Esophagus muscularis mucosa (tissue), 4 donors: Measurements from ENCODE around the gene RGL3. TPM values are rescaled to one million over a fixed set of nuclear protein-coding genes. Genes with fewer than 3 reads are reported as not detected.
"Not testable (repeated sequence)": the region's sequence is repeated elsewhere in the genome, so short reads cannot be mapped to it uniquely, and the experiment has no call there.

ENCODE experiments used
- DNase-seq: peaks from one replicate; pipeline ENCODE4 v3.0.0-alpha.2; 2017; ENCODE audit errors: extremely low spot score
- H3K27ac ChIP-seq, 4 donors: fragments of 200-600 bp; sonication (generic); replicated peaks in 1 of 4; 1 replicate in 3 of 4; 2 replicates in 1 of 4; pipeline ENCODE4 v1.5.1; 2016 to 2019; ENCODE audit warnings: mild to moderate bottlenecking in 1 of 4
- H3K27me3 ChIP-seq, 4 donors: fragments of 200-600 bp; sonication (generic); one replicate each; pipeline versions ENCODE4 v1.5.1 to v1.6.0; 2016 to 2019
- H3K36me3 ChIP-seq, 4 donors: fragments of 200-600 bp; sonication (generic); one replicate each; pipeline ENCODE4 v1.5.1; 2016 to 2019
- H3K4me1 ChIP-seq, 4 donors: fragments of 200-600 bp; sonication (generic); one replicate each; pipeline ENCODE4 v1.5.1; 2016 to 2019
- H3K4me3 ChIP-seq, 4 donors: fragments of 200-600 bp; sonication (generic); 1 replicate in 2 of 4; 2 replicates in 2 of 4; pipeline ENCODE4 v1.5.1; 2016 to 2019; ENCODE audit warnings: mild to moderate bottlenecking in 4 of 4, moderate library complexity in 1 of 4
- H3K9me3 ChIP-seq, 4 donors: fragments of 200-600 bp; sonication (generic); 1 replicate in 3 of 4; 2 replicates in 1 of 4; pipeline ENCODE4 v1.5.1; 2016 to 2019
- EP300 ChIP-seq: sonication (generic); formaldehyde crosslinking; IDR thresholded peaks from one replicate; pipeline ENCODE4 v1.6.1; 2017; ENCODE audit warnings: antibody characterized with exemption
- POLR2A ChIP-seq: fragments of 450-650 bp; IDR thresholded peaks from one replicate; pipeline ENCODE4 v1.6.1; 2017; ENCODE audit warnings: antibody characterized with exemption, moderate library complexity, mild to moderate bottlenecking, low read depth
- POLR2AphosphoS5 ChIP-seq, 2 donors: sonication (generic); formaldehyde crosslinking; IDR thresholded peaks; one replicate each; pipeline ENCODE4 v1.6.1; 2017; ENCODE audit warnings: antibody characterized with exemption in 2 of 2
- WGBS: methylation state at CpG from one replicate; pipeline ENCODE4 v1.1.5; 2018; 5-methylcytosine and 5-hydroxymethylcytosine counted together
- intact Hi-C: fragments of 100-400 bp; cut with DNase I; formaldehyde crosslinking; loops from one replicate; pipeline ENCODE4 v1.15.1; 2023
- total RNA-seq, 4 donors: library from RNA; depleted of rRNA; stranded (reverse); fragments of >200 nt; gene quantifications; one replicate each; pipeline versions ENCODE4 v1.1.0 to v1.2.1, GENCODE V29; 2016
- TF ChIP-seq, protein P1 (sequence below), 3 experiments: fragments of 200-600 bp in 2 of 3; fragments of 450-650 bp in 1 of 3; sonication (generic) in 2 of 3; IDR thresholded peaks; one replicate each; pipeline ENCODE4 v1.5.1; 2017 to 2019; ENCODE audit warnings: antibody characterized with exemption in 3 of 3, mild to moderate bottlenecking in 2 of 3, moderate library complexity in 1 of 3

The RGL3 gene
- total RNA-seq, 4 donors from 2014 or later: 1.2 to 7.9 (median 2.0) TPM

DNA sequence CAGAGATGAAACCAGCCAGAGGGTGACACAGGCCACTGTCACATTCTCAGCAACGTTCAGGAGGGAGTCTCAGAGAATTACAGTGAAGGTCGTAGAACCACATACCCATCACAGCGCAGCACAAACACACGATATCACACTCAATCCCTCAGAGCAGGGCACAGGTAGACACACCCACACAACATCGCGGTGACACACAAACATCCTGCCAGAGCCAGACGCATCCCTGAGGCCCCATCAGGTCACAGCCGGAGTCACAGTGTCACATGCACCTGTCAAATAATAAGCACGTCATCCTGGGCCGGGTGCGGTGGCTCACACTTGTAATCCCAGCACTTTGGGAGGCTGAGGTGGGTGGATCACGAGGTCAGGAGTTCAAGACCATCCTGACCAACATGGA is 44.3 kb upstream of the RGL3 start:
- Histone ChIP-seq H3K4me3 (no peak overlapping the region), H3K4me1 (no peaks in the 10 kb centered on the region), H3K36me3 (no peaks in the 10 kb centered on the region), H3K27me3 (peaks cover 0 to 40% (median 0%) of the 10 kb centered on the region in 4 donors), H3K9me3 (no peaks in the 10 kb centered on the region), H3K27ac (no peak overlapping the region)
- no peak for TF ChIP-seq EP300
- no peak for TF ChIP-seq POLR2A
- TF ChIP-seq, protein P1, sequence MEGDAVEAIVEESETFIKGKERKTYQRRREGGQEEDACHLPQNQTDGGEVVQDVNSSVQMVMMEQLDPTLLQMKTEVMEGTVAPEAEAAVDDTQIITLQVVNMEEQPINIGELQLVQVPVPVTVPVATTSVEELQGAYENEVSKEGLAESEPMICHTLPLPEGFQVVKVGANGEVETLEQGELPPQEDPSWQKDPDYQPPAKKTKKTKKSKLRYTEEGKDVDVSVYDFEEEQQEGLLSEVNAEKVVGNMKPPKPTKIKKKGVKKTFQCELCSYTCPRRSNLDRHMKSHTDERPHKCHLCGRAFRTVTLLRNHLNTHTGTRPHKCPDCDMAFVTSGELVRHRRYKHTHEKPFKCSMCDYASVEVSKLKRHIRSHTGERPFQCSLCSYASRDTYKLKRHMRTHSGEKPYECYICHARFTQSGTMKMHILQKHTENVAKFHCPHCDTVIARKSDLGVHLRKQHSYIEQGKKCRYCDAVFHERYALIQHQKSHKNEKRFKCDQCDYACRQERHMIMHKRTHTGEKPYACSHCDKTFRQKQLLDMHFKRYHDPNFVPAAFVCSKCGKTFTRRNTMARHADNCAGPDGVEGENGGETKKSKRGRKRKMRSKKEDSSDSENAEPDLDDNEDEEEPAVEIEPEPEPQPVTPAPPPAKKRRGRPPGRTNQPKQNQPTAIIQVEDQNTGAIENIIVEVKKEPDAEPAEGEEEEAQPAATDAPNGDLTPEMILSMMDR (IDR thresholded peaks at IDR 0.05): no peak
- no peak for TF ChIP-seq POLR2AphosphoS5 (IDR thresholded peaks at IDR 0.05)
- intact Hi-C loops: no loop called here
- 83% methylated on average over 10 of the region's 12 CpGs for WGBS
- no peak for DNase-seq

DNA sequence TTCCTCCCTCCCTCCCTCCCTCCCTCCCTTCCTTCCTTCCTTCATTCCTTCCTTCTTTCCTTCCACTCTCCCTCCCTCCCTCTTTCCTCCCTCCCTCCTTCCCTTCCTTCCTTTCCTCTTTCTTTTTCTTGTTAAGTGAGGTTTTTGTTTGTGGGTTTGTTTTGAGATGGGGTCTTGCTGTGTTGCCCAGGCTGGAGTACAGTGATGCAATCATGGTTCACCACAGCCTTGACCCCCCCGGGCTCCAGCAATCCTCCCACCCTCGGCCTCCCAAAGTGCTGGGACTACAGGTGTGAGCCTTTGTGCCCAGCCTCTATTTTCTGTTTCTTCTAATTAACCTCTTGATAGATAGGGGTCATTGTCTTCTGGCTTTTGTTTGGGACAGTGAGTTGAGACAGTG is 42.3 kb upstream of the RGL3 start:
- 76% methylated on average over 2 of the region's 2 CpGs for WGBS
- intact Hi-C loops: no loop called here
- H3K36me3 ChIP-seq: no peaks in the 10 kb centered on the region
- no peak for TF ChIP-seq EP300
- TF ChIP-seq POLR2A: no peak
- TF ChIP-seq, protein P1 (IDR thresholded peaks at IDR 0.05): no peak
- TF ChIP-seq POLR2AphosphoS5 (IDR thresholded peaks at IDR 0.05): no peak
- no peaks in the 10 kb centered on the region for H3K4me1 ChIP-seq
- H3K27ac ChIP-seq: no peak overlapping the region
- H3K4me3 ChIP-seq: no peak overlapping the region
- DNase-seq: no peak
- H3K27me3 ChIP-seq: peaks cover 0 to 46% (median 0%) of the 10 kb centered on the region in 4 donors
- H3K9me3 ChIP-seq: no peaks in the 10 kb centered on the region

DNA sequence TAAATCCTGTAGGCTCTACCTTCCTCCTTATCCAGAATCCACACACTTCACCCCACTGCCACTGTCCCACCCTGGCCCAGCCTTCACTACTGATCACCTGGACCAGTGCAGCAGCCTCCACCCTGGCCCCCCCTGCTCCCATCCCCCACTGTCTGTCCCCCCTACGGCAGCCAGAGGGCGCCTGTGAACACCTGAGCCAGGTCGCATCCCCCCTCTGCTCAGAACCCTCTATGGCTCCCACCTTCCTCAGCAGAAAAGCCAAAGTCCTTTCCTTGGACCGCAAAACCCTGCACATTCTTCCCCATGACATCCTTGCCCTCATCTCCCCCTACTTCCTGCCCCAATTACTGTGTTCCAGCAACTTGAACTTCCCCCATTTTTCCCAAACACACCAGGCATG is 41.1 kb upstream of the RGL3 start:
- no peak overlapping the region for H3K27ac ChIP-seq
- peaks cover 0 to 33% (median 0%) of the 10 kb centered on the region in 4 donors for H3K27me3 ChIP-seq
- no peaks in the 10 kb centered on the region for H3K9me3 ChIP-seq
- intact Hi-C loops: no loop called here
- no peaks in the 10 kb centered on the region for H3K36me3 ChIP-seq
- H3K4me3 ChIP-seq: no peak overlapping the region
- H3K4me1 ChIP-seq: no peaks in the 10 kb centered on the region
- TF ChIP-seq, protein P1 (IDR thresholded peaks at IDR 0.05): no peak
- TF ChIP-seq POLR2A (no peak), POLR2AphosphoS5 (IDR thresholded peaks at IDR 0.05) (no peak), EP300 (no peak)
- no peak for DNase-seq
- 63% methylated on average over 4 of the region's 4 CpGs for WGBS

DNA sequence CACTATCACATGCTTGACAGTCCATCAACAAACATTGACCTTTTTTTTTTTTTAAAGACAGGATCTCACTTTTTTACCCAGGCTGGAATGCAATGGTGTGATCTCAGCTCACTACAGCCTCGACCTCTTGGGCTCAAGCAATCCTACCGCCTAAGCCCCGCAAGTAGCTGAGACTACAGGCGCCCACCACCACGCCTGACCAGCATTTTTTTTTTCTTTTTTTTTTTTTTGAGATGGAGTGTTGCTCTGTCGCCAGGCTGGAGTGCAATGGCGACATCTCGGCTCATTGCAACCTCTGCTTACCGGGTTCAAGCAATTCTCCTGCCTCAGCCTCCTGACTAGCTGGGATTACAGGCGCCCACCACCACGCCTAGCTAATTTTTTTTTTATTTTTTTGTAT is 39.8 kb upstream of the RGL3 start:
- H3K27ac ChIP-seq, DNase-seq, intact Hi-C loops, H3K9me3 ChIP-seq, H3K4me3 ChIP-seq, H3K4me1 ChIP-seq, H3K36me3 ChIP-seq: not testable (repeated sequence)
- WGBS: 75% methylated on average over 11 of the region's 11 CpGs
- H3K27me3 ChIP-seq: peaks cover 0 to 36% (median 0%) of the 10 kb centered on the region in 4 donors

DNA sequence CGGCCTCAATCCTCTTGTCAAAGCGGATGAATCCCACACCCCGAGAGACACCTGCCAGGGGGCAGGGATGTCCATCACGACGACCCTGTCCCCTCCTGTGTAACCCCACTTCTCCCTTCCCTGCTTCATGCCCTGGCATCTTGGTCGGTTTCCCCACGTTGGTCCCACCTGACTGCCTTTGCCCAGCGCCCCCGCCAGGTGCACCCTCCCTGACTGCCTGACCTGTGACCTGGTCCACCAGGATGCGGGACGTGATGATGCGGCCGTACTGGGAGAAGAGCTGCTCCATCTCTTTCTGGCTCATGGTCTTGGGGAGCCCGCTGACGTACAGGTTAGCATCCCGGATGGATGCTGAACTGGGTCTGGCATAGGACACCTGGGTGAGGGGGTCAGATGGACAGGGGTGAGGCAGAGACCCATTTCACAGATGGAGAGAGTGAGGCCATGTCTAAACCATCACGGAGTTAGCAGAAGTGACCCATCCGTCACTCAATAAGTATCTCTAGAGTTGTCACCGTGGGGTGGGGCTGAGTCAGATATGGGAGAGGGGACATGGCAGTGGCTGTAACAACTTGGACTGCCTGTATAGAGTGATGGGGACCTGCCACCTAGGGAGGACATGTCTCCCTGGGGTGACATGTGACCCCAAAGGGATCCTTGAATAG is 39.3 kb upstream of the RGL3 start:
- Histone ChIP-seq H3K9me3 (no peaks in the 10 kb centered on the region), H3K27me3 (peaks cover 0 to 41% (median 0%) of the 10 kb centered on the region in 4 donors), H3K27ac (no peak overlapping the region), H3K4me3 (no peak overlapping the region), H3K4me1 (no peaks in the 10 kb centered on the region), H3K36me3 (no peaks in the 10 kb centered on the region)
- DNase-seq: no peak
- TF ChIP-seq, protein P1 (IDR thresholded peaks at IDR 0.05): no peak
- TF ChIP-seq EP300 (no peak), POLR2A (no peak), POLR2AphosphoS5 (IDR thresholded peaks at IDR 0.05) (no peak)
- 88% methylated on average over 19 of the region's 19 CpGs for WGBS
- intact Hi-C loops: no loop called here
